Measurements from ENCODE around the gene SEMA5B.

SEMA5B gene, protein sequence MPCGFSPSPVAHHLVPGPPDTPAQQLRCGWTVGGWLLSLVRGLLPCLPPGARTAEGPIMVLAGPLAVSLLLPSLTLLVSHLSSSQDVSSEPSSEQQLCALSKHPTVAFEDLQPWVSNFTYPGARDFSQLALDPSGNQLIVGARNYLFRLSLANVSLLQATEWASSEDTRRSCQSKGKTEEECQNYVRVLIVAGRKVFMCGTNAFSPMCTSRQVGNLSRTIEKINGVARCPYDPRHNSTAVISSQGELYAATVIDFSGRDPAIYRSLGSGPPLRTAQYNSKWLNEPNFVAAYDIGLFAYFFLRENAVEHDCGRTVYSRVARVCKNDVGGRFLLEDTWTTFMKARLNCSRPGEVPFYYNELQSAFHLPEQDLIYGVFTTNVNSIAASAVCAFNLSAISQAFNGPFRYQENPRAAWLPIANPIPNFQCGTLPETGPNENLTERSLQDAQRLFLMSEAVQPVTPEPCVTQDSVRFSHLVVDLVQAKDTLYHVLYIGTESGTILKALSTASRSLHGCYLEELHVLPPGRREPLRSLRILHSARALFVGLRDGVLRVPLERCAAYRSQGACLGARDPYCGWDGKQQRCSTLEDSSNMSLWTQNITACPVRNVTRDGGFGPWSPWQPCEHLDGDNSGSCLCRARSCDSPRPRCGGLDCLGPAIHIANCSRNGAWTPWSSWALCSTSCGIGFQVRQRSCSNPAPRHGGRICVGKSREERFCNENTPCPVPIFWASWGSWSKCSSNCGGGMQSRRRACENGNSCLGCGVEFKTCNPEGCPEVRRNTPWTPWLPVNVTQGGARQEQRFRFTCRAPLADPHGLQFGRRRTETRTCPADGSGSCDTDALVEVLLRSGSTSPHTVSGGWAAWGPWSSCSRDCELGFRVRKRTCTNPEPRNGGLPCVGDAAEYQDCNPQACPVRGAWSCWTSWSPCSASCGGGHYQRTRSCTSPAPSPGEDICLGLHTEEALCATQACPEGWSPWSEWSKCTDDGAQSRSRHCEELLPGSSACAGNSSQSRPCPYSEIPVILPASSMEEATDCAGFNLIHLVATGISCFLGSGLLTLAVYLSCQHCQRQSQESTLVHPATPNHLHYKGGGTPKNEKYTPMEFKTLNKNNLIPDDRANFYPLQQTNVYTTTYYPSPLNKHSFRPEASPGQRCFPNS

DNA sequence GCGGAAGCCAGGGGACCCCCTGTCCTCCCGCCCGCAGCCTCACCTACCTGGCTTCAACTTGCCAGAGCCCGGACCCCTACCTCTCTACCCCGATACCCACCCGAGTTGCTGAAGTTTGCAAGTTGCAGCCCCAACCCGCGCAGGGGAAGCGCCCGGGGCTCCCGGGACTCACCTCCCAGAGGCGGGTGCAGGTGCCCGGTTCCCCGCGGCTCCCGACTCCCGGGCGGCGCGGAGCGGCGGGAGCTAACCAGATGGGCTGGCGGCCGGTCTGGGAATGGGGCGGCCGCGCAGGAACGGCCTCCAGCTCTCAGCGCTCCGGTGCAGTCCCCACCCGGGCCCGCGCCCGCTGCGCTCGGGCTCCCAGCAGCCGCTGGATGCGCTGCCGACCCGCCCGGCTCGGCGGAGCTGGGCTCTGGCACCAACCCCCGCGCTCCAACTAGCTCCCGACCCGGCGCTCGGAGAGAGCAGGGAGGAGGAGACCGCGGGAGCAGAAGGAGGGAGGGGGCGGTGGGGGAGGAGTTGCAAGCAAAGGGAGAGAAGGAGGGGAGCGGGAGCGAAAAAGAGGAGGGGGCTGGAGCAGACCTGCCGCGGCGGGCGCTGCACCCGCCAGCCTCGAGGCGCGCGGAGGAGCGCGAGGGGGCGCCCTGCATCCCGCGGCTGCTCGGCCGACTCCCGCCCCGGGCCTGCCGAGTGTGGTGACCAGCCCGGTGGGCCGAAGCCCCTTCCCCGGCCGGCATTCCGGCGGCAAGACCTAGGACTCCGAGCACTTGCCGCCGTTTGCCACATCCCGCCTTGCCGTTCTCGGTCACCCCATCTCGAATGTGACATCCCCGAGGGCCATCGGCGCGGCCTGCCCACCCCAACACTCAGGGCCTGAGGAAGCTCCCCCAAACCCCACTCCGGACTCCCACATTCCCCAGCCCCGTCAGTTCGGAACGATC, at the start of gene SEMA5B:
Gene SEMA5B, minus strand, starts transcription at position 472 of the 941 bp plus-strand sequence. CDS start 66,500 bp downstream, outside the sequence.
- DNase-seq (ENCODE audit: low spot score), result peak; percentile 88

- DNase-seq (ENCODE audit: low spot score), result peak; percentile 60
These were observed 49.2 kb upstream of the SEMA5B start for GRCh38 chr3:123076496-123077418.

- no peak for DNase-seq (ENCODE audit: low spot score)
These were observed 48.5 kb upstream of the SEMA5B start for GRCh38 chr3:123076112-123076495.

- DNase-seq (ENCODE audit: low spot score), result no peak
These were observed 47.8 kb upstream of the SEMA5B start for GRCh38 chr3:123075359-123075758.

DNA sequence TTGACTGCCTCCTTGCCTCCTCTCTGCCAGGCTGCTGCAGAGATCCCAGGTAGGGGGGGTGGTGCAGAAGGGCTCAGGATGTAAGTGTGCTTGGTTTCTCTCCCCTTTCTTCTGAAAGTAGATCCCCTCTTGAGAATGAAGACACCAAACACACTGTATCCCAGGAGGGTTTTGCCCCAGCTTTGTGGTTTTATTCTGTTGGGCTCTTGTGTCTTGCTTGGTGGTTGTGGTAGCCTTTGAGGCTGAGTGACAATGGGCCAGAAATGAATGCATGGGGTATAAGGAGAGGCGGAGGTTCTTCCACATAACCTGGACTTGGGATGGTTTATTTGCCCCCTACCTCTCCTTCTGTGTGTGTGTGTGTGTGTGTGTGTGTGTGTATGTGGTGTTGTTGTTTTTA, 45.0 kb upstream of the SEMA5B start:
- DNase-seq (ENCODE audit: low spot score), result no peak

DNA sequence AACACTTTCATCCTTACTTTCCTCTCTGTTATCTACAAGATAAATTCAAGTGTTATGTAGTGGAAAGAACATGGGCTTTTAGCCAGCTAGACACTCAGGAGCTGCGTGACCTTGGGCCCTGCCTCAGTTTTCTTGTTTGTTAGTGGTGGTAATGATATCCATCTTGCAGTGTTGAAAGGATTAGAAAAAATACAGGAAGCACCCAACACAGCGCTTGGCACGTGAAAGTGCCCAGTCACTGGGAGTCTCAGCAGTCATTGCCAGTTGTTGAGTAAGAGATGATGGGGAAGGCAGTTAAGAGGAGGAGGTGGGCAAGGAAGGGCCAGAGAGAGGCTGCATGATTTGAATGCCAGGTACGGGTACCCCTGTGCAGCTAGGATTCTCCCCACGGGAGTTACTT, 44.6 kb upstream of the SEMA5B start:
- no peak for DNase-seq (ENCODE audit: low spot score)

GRCh38 chr3:123071581-123071980, 44.0 kb upstream of the SEMA5B start:
- no peak for DNase-seq (ENCODE audit: low spot score)

- peak; percentile 69 for DNase-seq (ENCODE audit: low spot score)
These were observed 43.6 kb upstream of the SEMA5B start for GRCh38 chr3:123071146-123071545.

- DNase-seq (ENCODE audit: low spot score), result no peak
These were observed 42.9 kb upstream of the SEMA5B start for GRCh38 chr3:123070510-123070909.

GRCh38 chr3:123068601-123069381, 41.2 kb upstream of the SEMA5B start:
- DNase-seq (ENCODE audit: low spot score), result no peak

DNA sequence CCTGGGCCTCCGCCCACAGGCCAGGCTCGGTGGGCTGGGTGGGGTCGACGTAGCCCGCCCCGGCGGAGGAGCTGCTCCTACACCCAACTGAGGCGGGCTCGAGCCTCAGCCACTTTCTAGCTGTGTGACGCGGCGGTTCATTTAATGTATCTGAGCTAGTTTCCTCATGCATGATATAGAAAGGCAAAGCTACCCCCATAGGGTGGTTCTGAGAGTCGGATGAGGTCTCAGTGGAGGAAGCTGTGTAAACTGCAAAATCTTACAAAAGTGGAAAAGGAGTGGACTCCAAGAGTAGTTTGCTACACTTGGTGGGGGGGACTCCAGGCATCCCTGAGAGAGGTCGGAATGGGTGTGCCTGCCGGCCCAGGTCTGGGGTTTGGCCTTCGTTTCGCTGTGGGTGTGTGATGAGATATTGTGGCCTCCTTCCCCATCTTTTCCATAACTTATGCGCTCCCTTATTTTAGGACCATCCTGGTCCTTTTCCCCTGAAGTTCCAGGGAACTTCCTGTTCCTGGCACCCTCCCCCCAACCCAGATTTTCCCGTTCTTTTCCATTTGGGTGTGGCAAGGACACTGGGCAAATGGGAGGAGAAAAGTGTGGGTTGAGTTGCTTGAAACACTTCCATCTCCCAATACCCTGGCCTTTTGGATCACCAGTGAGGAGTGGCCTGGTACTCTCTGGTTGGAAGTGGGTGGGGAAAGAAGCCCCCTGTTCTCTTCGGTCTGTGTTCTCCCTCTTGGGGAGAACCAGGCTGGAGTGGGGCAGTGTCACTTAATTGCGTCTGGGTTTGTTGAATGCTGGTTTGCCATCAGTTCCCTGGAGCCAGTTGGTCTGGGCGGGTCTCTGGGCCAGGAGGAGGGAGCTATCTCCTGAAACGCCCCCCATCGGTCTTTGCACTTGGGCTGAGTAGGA, 40.4 kb upstream of the SEMA5B start:
- DNase-seq (ENCODE audit: low spot score), result peak; percentile 80

- peak; percentile 96 for DNase-seq (ENCODE audit: low spot score)
These were observed 39.5 kb upstream of the SEMA5B start, which contains the start of gene PDIA5 for GRCh38 chr3:123066896-123067688. PDIA5 (plus strand) TSS chr3:123067025; CDS start chr3:123067165, 140 bp downstream.

DNA sequence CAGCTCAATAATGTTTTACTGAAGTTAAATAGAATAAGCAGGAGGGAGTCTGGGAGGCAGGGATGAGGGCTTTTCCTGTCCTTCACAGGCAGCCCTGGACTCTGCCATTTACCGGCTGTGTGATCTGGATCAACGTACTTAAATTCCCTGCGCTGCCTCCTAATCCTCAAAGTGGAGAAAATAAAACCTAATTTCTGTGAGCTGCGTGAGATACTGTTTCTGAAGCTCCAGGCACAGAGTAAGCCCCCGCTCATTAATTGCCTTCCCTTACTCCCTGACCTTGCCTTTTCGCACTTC, 39.0 kb upstream of the SEMA5B start:
- DNase-seq (ENCODE audit: low spot score), result no peak

GRCh38 chr3:123064914-123065313, 37.4 kb upstream of the SEMA5B start:
- DNase-seq (ENCODE audit: low spot score), result no peak

- no peak for DNase-seq (ENCODE audit: low spot score)
These were observed 36.9 kb upstream of the SEMA5B start for GRCh38 chr3:123064506-123064905.

- no peak for DNase-seq (ENCODE audit: low spot score)
These were observed 35.5 kb upstream of the SEMA5B start for GRCh38 chr3:123063034-123063433.

GRCh38 chr3:123061856-123062255, 34.3 kb upstream of the SEMA5B start:
- DNase-seq (ENCODE audit: low spot score), result no peak

GRCh38 chr3:123060054-123060453, 32.5 kb upstream of the SEMA5B start:
- no peak for DNase-seq (ENCODE audit: low spot score)
